NCI-H1417 (cell line): ENCODE measurements around the gene ZNF827.
A peak's percentile ranks its signal among the peaks of the same experiment; 100 is the strongest.

ENCODE experiments used
- DNase-seq, 3 experiments: peaks; one replicate each; lab custom pipeline; 2025; lab: John Stamatoyannopoulos, UW

Gene ZNF827

GRCh38 chr4:145799223-145799622, 139.4 kb downstream of the ZNF827 start:
- DNase-seq, result no peak

DNA sequence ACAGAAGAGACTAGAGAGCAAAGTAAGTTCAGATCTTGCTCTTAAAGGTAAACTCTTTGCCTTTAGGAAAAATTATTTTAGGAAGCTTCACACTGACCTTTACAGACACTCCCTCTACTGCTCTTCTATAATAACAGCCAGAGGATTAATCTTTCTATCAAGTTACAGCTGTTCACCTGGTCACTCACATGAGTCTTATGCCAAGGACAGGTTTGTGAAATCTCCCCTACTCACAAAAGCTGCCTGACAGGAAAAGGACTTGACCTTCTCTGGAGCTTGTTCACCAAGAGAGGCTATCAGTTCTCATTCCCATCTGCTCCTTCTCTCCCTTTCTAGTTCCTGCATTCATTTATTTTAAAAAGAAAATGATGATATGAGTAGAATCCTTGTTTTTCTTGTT, 141.3 kb downstream of the ZNF827 start:
- no peak for DNase-seq

DNA sequence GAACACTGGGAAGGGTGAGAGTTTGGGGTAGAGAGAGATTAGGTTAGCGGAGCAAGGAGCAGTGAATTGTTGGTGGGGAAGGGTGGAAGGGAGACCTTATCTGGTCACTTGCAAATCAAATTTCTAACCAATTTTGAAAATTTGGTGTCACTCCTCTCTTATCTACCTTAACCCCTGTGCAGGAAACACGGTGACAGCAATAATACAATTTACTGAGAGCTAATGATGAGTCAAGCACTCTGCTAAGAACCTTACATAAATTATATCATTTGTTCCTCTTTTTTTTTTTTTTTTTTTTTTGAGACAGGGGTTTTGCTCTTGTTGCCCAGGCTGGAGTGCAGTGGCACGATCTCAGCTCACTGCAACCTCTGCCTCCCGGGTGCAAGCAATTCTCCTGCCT, 142.3 kb downstream of the ZNF827 start:
- DNase-seq, result no peak

DNA sequence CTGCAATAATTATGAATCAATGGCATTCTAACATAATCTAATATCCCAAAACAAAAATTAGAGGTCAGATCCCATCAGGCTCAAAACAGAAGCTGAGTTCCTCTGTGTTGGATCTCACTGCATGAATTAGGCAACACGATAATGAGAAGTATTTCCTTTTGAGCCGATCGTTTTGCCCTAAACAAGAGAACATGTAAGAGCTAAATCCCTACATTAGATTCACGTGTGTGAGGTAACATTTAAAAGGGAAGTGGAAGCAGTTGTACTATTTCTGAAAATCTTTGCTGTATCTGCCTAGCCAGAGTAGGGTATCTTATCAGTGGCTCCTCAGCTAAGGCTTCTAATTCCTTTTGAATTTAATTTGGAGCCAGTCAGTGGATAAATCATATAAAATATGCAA, 143.1 kb downstream of the ZNF827 start:
- DNase-seq, result no peak

- no peak for DNase-seq
Measured at GRCh38 chr4:145792429-145792828, 146.2 kb downstream of the ZNF827 start.

DNA sequence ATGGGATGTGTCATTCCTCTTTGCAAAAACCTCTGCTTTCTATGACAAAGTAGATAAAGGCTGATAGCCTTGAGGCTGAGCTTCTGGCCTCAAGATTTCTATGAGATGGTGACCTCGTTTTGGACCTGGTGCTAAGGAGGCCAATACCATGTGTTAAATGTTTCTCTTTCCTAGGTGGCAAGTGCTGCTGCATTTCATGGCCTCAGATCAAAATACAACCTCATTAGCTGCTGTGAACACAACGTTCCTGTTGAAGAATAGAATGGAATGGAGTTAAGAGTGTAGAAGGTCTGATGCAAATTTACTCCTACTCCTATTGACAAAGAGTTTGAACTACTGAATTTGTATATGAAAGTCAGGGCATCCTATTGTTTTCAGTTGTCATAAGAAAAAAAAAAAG, 146.6 kb downstream of the ZNF827 start:
- DNase-seq, result no peak

- DNase-seq, result peak in 1 of 3 experiments; percentile 6
Measured at GRCh38 chr4:145788755-145789154, 149.9 kb downstream of the ZNF827 start.

- DNase-seq, result no peak
Measured at GRCh38 chr4:145786830-145787229, 151.8 kb downstream of the ZNF827 start.

- DNase-seq, result no peak
Measured at GRCh38 chr4:145786261-145786660, 152.4 kb downstream of the ZNF827 start.

DNA sequence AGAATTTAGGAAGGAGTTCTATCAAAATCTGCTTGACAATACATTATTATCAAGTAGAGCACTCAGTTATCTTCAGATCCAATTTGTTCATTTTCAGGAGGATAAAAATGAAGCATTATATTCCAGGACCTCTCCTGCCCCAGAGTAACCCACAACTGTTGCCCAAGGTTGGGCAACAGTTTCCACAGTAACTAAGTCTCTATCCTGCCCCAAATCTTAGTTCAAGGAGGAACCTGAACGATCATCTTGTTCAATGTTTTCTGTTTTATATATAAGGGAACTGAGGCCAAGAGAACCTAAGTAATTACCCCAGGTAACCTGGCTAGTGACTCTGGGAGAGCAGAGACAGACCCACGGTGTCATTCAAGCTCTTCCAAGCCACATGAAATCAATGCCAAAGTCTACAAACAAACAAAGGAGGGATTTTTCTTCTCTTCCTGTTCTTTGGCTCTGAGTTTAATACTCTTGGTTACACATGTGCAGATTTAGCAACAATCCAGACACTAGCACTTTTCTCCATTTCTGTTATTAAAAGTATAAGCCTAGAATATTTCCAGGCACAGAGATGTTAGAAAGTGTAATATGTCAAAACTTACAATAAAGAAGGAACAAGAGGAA, 153.1 kb downstream of the ZNF827 start:
- no peak for DNase-seq

DNA sequence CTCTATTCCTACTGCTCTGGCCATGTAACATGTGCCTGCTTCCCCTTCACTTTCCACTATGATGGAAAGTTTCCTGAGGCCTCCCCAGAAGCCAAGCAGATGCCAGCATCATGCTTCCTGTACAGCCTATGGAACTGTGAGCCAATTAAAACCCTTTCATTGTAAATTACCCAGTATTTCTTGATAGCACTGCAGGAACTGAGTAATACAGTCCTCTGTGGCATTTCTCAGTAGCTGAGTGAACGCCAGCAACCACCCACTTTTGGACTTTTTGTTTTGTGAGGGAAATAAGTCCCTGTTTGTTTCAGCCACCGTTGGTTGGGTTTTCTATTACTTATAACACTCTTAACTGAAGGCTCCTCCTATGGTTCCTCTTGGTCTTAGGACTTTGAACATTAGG, 154.6 kb downstream of the ZNF827 start:
- no peak for DNase-seq

DNA sequence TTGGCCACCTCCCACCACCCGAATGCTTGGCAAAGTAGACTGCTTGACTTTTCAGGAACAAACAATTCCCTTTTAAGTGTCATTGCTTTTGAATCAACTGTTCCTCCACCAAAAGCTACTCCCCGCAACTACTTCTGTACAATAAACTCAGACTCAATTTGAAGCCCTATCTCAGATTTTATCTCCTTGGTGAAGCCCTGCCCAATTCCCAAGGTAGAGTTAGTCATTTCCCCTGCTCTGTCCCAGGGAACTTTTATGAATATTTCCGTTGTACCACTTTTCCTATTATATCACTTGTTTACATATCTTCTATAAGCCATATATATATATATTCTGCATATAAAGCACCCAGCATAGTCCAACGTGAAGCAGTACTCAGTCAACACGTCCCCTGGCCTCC, 155.9 kb downstream of the ZNF827 start:
- no peak for DNase-seq

- DNase-seq, result no peak
Measured at GRCh38 chr4:145781351-145781750, 157.3 kb downstream of the ZNF827 start.

DNA sequence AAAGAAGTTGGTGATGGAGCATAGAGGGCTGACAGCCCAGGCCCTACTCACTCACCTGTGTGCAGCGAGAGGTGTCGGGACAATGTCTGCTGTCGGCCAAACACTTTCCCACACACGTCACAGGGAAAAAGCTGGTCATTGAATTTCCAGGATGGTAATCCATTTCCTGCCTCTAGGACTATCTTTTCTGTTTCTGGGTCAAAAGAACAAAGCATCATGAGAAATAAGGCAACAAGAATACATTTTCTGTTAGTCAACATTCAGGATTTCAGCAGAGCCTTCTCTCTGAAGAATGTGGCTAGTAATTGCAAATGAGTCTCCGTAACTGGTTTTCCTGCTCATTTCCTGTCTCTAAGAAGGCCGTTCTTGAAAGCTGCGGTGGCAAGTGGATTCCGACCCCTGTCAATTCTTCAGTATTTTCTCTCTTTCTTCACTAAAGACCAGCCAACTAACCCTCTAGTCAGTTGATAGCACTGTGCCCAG, 159.3 kb downstream of the ZNF827 start:
- no peak for DNase-seq

- DNase-seq, result no peak
Measured at GRCh38 chr4:145776208-145776607, 162.4 kb downstream of the ZNF827 start.

DNA sequence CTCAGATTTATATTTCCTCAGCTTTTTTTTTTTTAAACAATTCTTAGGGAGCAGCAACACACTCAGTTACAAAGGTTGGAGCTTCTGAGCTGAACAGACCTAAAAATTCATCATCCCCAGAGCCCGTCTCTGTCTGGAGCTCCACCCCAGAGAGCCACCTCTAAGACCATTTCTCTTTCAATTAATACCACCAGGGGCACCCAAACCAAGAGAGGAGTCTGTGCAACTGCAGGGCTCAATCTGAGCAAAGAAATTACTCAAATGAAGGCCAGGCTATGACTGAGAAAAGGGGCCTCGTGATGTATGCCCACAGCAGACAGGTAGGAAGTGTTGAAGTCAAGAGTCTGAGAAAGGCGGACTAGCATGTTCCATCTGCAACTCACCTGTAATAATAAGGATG, 163.2 kb downstream of the ZNF827 start:
- DNase-seq, result no peak

DNA sequence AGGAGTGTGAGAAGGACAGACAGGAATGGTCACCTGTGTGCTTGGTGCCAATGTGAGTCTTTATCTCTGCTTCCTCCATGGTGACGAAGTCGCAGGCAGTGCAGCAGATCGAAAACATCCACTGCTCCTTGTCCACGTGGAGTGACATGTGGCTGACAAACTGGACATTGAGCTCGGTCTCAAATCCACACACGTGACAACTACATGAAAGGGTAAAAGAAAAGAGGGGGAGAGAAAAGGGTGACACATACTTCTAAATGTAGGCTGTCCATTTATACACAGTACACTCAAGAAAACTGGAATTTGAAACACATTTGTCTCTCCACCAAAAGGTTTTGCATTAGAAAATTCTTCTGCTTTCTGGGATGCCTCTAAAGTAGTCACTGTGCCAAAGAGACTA, 164.2 kb downstream of the ZNF827 start:
- no peak for DNase-seq

GRCh38 chr4:145773581-145774234, 164.9 kb downstream of the ZNF827 start:
- no peak for DNase-seq

DNA sequence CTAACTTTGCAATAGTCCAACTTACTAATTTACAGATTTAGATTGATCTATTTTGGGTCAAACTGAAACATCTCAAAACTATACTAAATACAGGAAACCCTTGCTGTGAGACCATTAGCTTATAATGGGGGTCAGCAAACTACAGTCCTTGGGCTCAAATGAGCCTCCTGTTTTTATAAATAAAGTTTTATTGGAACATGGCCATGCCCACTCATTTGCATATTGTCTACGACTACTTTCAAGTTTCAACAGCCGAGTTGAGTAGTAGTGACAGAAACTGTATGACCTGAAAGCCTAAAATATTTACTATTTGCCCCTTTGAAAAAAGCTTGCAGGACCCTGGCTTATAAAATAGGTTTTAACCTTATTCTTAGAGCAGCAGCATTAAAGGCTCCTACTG, 166.3 kb downstream of the ZNF827 start:
- DNase-seq, result no peak

- DNase-seq, result no peak
Measured at GRCh38 chr4:145770124-145770523, 168.5 kb downstream of the ZNF827 start.

- DNase-seq, result no peak
Measured at GRCh38 chr4:145769450-145770037, 169.1 kb downstream of the ZNF827 start.

GRCh38 chr4:145766273-145766672, 172.3 kb downstream of the ZNF827 start:
- DNase-seq, result no peak

DNA sequence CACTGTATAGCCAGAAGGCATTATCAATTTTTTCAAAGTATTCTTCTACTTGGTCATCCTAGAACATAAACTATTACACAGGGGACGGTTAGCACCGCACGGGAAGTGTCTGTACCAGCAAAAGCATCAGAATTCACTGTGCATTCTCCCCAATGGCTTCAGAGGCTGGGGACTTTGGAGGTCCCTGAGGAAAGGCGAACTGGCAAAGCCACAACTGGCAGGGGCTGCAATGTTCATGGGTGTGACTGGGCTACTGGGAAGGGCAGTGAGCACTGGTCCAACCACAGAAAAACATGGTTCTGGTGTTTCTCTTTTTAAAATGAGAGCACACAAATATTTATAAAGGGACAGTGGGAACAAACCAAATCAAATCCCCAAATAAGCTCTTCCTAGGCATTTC, 175.2 kb downstream of the ZNF827 start:
- DNase-seq, result no peak

DNA sequence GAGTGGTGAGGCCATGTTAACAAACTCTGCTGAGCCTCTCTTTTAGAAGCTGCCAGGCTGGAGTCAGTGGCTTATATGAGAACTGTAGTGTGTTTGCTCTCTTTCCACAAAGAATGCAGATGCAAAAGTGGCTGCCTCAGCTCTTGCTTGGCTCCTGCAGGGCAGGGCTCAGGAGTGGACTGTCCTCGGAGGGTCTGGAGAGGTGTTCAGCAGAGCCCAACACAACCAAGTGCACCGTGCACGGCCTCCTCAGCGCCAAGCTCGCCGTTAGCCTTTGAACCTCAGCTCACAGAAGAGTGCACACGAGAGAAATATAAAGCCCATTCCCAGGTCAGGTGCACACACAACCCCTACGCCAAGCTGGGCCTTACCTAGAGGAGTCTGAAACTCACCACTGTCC, 175.9 kb downstream of the ZNF827 start:
- DNase-seq, result no peak
